ENCODE measurements around the gene MAL.

The MAL gene

GRCh38 chr2:95005726-95006125 lies 19.8 kb upstream of the MAL start:
- DNase-seq (ENCODE audit: extremely low read depth, low read depth), result no peak
- no peak for TF ChIP-seq CTCF (IDR thresholded peaks at IDR 0.05; ENCODE audit: low read depth, low read length)

GRCh38 chr2:95006588-95006987 lies 18.9 kb upstream of the MAL start:
- no peak for DNase-seq (ENCODE audit: extremely low read depth, low read depth)
- no peak for TF ChIP-seq CTCF (IDR thresholded peaks at IDR 0.05; ENCODE audit: low read depth, low read length)

GRCh38 chr2:95007031-95007609 lies 18.4 kb upstream of the MAL start:
- TF ChIP-seq CTCF (IDR thresholded peaks at IDR 0.05; ENCODE audit: low read depth, low read length), result no peak
- DNase-seq (ENCODE audit: extremely low read depth, low read depth), result no peak

- no peak for TF ChIP-seq CTCF (IDR thresholded peaks at IDR 0.05; ENCODE audit: low read depth, low read length)
- no peak for DNase-seq (ENCODE audit: extremely low read depth, low read depth)
Measured at GRCh38 chr2:95007822-95008221, 17.7 kb upstream of the MAL start.

GRCh38 chr2:95008306-95008705 lies 17.2 kb upstream of the MAL start:
- DNase-seq (ENCODE audit: extremely low read depth, low read depth), result no peak
- no peak for TF ChIP-seq CTCF (IDR thresholded peaks at IDR 0.05; ENCODE audit: low read depth, low read length)

- DNase-seq (ENCODE audit: extremely low read depth, low read depth), result no peak
- no peak for TF ChIP-seq CTCF (IDR thresholded peaks at IDR 0.05; ENCODE audit: low read depth, low read length)
Measured at GRCh38 chr2:95008996-95009395, 16.5 kb upstream of the MAL start.

- TF ChIP-seq CTCF (IDR thresholded peaks at IDR 0.05; ENCODE audit: low read depth, low read length), result no peak
- DNase-seq (ENCODE audit: extremely low read depth, low read depth), result no peak
Measured at GRCh38 chr2:95009412-95009811, 16.1 kb upstream of the MAL start.
